ENCODE results near the gene STX1B.

The STX1B gene

DNA sequence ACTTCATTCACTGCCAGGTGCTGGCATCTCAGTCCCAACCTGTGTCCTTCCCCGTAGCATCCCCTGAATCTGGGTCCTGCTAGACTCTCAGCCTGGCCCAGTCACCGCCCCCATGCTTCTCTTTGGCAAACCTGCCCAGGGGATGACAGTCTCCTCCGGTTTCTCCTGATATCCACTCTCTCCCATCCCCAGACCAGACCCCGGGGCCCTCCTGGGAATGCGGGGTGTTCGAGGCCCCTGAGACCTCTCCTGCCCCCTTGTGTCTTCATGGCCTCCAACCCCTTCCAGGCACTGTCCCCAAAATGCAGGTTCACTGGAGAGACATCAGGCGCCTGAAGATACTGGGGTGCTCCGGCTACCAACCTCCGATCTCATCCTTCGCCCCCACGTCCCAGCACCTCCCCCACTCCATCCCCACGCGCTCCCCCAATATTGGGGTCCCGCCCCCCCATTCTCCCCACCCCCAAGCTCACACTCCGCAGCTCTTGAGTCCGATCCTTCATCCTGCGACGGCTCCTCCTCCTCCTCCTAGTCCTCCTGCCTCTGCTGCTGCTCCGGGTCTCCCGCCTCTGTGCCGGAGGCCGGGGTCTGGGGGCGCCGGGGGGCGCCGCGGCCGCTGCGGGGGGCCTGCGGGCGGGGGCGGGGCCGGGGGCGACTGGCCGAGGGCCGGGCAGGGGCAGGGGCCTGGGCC lies 399 bp downstream of the STX1B start:
- H3K36me3 ChIP-seq = no peaks in the 10 kb centered on the region
- no peaks in the 10 kb centered on the region for H3K9me3 ChIP-seq
- no peak overlapping the region for H3K27ac ChIP-seq
- TF ChIP-seq, protein P1, sequence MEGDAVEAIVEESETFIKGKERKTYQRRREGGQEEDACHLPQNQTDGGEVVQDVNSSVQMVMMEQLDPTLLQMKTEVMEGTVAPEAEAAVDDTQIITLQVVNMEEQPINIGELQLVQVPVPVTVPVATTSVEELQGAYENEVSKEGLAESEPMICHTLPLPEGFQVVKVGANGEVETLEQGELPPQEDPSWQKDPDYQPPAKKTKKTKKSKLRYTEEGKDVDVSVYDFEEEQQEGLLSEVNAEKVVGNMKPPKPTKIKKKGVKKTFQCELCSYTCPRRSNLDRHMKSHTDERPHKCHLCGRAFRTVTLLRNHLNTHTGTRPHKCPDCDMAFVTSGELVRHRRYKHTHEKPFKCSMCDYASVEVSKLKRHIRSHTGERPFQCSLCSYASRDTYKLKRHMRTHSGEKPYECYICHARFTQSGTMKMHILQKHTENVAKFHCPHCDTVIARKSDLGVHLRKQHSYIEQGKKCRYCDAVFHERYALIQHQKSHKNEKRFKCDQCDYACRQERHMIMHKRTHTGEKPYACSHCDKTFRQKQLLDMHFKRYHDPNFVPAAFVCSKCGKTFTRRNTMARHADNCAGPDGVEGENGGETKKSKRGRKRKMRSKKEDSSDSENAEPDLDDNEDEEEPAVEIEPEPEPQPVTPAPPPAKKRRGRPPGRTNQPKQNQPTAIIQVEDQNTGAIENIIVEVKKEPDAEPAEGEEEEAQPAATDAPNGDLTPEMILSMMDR (IDR thresholded peaks at IDR 0.05) = no peak
- no peaks in the 10 kb centered on the region for H3K4me1 ChIP-seq (ENCODE audit: control insufficient read depth in 1 of 2, insufficient read depth in 1 of 2, low read depth in 1 of 2, low read length in 1 of 2)
- H3K27me3 ChIP-seq = peaks cover 72% of the 10 kb centered on the region
- no peak overlapping the region for H3K4me3 ChIP-seq (ENCODE audit: low read depth in 1 of 2, low read length in 1 of 2)

DNA sequence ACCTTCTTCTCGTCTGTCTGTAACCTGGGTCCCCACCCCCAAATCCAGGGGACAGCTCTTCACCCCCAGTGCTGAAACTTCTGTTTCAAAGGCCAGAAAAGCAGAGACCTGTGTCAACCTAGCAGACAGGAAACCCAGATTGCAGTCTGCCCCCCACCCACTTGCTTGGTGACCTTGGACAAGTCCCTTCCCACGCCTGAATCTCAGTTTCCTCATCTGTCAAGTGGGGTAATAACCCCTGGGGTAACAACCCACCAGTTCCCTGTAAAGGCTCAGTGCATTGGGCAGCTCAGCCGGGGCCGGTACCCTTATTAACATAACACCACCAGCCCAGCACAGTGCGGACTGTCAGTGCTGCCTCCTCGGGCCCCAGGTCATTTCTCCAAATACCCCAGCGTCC lies 1.3 kb downstream of the STX1B start:
- H3K36me3 ChIP-seq = no peaks in the 10 kb centered on the region
- TF ChIP-seq, protein P1 (IDR thresholded peaks at IDR 0.05) = no peak
- H3K27me3 ChIP-seq = peaks cover 75% of the 10 kb centered on the region
- H3K27ac ChIP-seq = no peak overlapping the region
- H3K9me3 ChIP-seq = no peaks in the 10 kb centered on the region
- no peak overlapping the region for H3K4me3 ChIP-seq (ENCODE audit: low read depth in 1 of 2, low read length in 1 of 2)
- no peaks in the 10 kb centered on the region for H3K4me1 ChIP-seq (ENCODE audit: control insufficient read depth in 1 of 2, insufficient read depth in 1 of 2, low read depth in 1 of 2, low read length in 1 of 2)

DNA sequence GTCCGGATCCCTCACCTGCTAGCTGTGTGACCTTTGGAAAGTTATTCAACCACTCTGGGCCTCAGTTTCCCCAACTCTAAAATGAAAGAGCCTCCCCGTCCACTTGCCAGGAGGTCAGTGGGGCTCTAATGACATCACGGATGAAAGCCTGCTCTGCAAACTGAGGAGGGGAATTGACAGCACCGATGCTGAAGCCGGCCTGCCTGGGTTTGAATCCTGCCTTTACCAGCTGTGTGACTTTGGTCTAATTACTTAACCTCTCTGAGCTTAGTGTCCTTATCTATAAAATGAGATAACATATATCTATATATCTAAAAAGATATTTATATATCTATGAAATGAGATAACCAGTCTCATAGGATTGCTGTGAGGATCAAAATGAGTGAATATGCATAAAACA lies 1.9 kb downstream of the STX1B start:
- Histone ChIP-seq H3K4me3 (ENCODE audit: low read depth in 1 of 2, low read length in 1 of 2) (no peak overlapping the region), H3K36me3 (no peaks in the 10 kb centered on the region), H3K9me3 (no peaks in the 10 kb centered on the region), H3K27ac (no peak overlapping the region), H3K27me3 (peaks cover 75% of the 10 kb centered on the region), H3K4me1 (ENCODE audit: control insufficient read depth in 1 of 2, insufficient read depth in 1 of 2, low read depth in 1 of 2, low read length in 1 of 2) (no peaks in the 10 kb centered on the region)
- TF ChIP-seq, protein P1 (IDR thresholded peaks at IDR 0.05) = no peak

DNA sequence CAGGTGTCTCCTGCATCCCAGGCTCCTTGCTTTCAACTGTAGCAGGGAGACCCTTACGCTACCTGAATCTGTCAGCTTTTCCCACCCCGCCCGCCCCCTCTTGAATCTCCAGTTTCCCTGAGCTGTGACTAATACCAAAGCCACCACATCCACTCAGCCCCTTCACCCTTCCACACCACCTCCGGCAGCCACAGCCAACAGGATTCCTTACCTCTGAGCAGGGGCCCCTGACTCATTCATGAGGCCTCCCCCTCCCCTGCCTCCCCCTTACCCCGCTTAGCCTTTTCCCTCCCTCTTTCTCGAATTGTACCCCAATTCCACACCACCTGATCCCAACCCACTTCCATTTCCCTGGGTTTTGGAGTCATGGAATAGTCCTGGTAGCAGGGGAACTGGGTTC lies 2.3 kb downstream of the STX1B start:
- no peak overlapping the region for H3K27ac ChIP-seq
- peaks cover 75% of the 10 kb centered on the region for H3K27me3 ChIP-seq
- H3K9me3 ChIP-seq = no peaks in the 10 kb centered on the region
- TF ChIP-seq, protein P1 (IDR thresholded peaks at IDR 0.05) = no peak
- no peak overlapping the region for H3K4me3 ChIP-seq (ENCODE audit: low read depth in 1 of 2, low read length in 1 of 2)
- no peaks in the 10 kb centered on the region for H3K4me1 ChIP-seq (ENCODE audit: control insufficient read depth in 1 of 2, insufficient read depth in 1 of 2, low read depth in 1 of 2, low read length in 1 of 2)
- no peaks in the 10 kb centered on the region for H3K36me3 ChIP-seq

DNA sequence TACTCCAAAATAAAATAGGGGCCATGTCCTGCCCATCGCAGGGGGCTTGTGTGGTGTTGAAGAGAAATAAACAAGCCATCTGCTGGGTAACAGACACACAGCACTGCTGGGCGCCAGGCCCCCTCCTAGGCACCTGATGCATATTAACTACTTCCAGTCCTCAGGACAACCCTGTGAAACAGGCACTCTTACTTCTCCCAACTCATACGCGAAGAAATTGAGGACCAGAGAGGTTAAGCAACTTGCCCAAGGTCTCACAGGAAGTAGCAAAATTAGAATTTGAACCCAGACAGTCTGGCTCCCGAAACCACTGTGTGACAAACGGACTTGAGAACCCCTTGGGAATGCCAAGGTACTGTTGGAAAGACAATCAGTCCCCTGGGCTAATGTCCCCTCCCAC lies 2.8 kb downstream of the STX1B start:
- H3K36me3 ChIP-seq = no peaks in the 10 kb centered on the region
- TF ChIP-seq, protein P1 (IDR thresholded peaks at IDR 0.05) = no peak
- H3K4me1 ChIP-seq (ENCODE audit: control insufficient read depth in 1 of 2, insufficient read depth in 1 of 2, low read depth in 1 of 2, low read length in 1 of 2) = no peaks in the 10 kb centered on the region
- no peaks in the 10 kb centered on the region for H3K9me3 ChIP-seq
- H3K27me3 ChIP-seq = peaks cover 75% of the 10 kb centered on the region
- H3K4me3 ChIP-seq (ENCODE audit: low read depth in 1 of 2, low read length in 1 of 2) = no peak overlapping the region
- H3K27ac ChIP-seq = no peak overlapping the region
